ENCODE data around the gene STARD7.

The STARD7 gene

GRCh38 chr2:96136129-96136720 is 72.4 kb downstream of the STARD7 start:
- Histone ChIP-seq H3K9ac (ENCODE audit: low read length) (no peak overlapping the region), H3K27ac (ENCODE audit: low read length) (no peak overlapping the region), H2AFZ (ENCODE audit: low read length) (no peak overlapping the region), H3K9me2 (replicated peaks; ENCODE audit: insufficient read depth, low read length) (no peaks in the 10 kb centered on the region), H3F3A (ENCODE audit: insufficient read depth, low read length) (peaks cover 7% of the 10 kb centered on the region), H3K9me3 (replicated peaks; ENCODE audit: insufficient read depth, low read length) (no peaks in the 10 kb centered on the region), H3K4me2 (ENCODE audit: low read depth, low read length) (no peak overlapping the region), H3K27me3 (replicated peaks; ENCODE audit: insufficient read depth, low read length) (peaks cover 23% of the 10 kb centered on the region; the same call in 1 of the 2 replicates), H3K4me3 (ENCODE audit: low read length) (no peak overlapping the region), H4K20me1 (ENCODE audit: insufficient read depth, low read length) (no peaks in the 10 kb centered on the region), H3K79me2 (ENCODE audit: low read length) (no peaks in the 10 kb centered on the region), H3K36me3 (replicated peaks; ENCODE audit: insufficient read depth, low read length) (no peaks in the 10 kb centered on the region), H3K4me1 (ENCODE audit: low read length) (peaks cover 15% of the 10 kb centered on the region)
- TF ChIP-seq CTCF (IDR thresholded peaks at IDR 0.05; ENCODE audit: low read length), result no peak
- no peak for TF ChIP-seq EZH2phosphoT487 (IDR thresholded peaks at IDR 0.05; ENCODE audit: low read length)
- TF ChIP-seq EZH2 (optimal IDR thresholded peaks at IDR 0.05; ENCODE audit: low read depth, low read length), result no peak
- DNase-seq, result no peak

- Histone ChIP-seq H2AFZ (ENCODE audit: low read length) (no peak overlapping the region), H3F3A (ENCODE audit: insufficient read depth, low read length) (peaks cover 13% of the 10 kb centered on the region), H3K9ac (ENCODE audit: low read length) (no peak overlapping the region), H3K4me2 (ENCODE audit: low read depth, low read length) (no peak overlapping the region), H3K27ac (ENCODE audit: low read length) (no peak overlapping the region), H3K4me3 (ENCODE audit: low read length) (no peak overlapping the region), H3K27me3 (replicated peaks; ENCODE audit: insufficient read depth, low read length) (peaks cover 23% of the 10 kb centered on the region; the same call in 1 of the 2 replicates), H3K9me3 (replicated peaks; ENCODE audit: insufficient read depth, low read length) (no peaks in the 10 kb centered on the region), H3K36me3 (replicated peaks; ENCODE audit: insufficient read depth, low read length) (no peaks in the 10 kb centered on the region), H3K4me1 (ENCODE audit: low read length) (peaks cover 20% of the 10 kb centered on the region), H3K9me2 (replicated peaks; ENCODE audit: insufficient read depth, low read length) (no peaks in the 10 kb centered on the region), H4K20me1 (ENCODE audit: insufficient read depth, low read length) (no peaks in the 10 kb centered on the region), H3K79me2 (ENCODE audit: low read length) (no peaks in the 10 kb centered on the region)
- TF ChIP-seq CTCF (IDR thresholded peaks at IDR 0.05; ENCODE audit: low read length), result no peak
- TF ChIP-seq EZH2phosphoT487 (IDR thresholded peaks at IDR 0.05; ENCODE audit: low read length), result no peak
- TF ChIP-seq EZH2 (optimal IDR thresholded peaks at IDR 0.05; ENCODE audit: low read depth, low read length), result no peak
- DNase-seq, result no peak
Measured at GRCh38 chr2:96135621-96136020, 73.0 kb downstream of the STARD7 start.

- no peak overlapping the region for H3K4me2 ChIP-seq (ENCODE audit: low read depth, low read length)
- H3K27me3 ChIP-seq (replicated peaks; ENCODE audit: insufficient read depth, low read length), result peaks cover 23% of the 10 kb centered on the region; the same call in 1 of the 2 replicates
- H3K4me1 ChIP-seq (ENCODE audit: low read length), result peaks cover 25% of the 10 kb centered on the region
- TF ChIP-seq EZH2 (optimal IDR thresholded peaks at IDR 0.05; ENCODE audit: low read depth, low read length) (no peak), CTCF (IDR thresholded peaks at IDR 0.05; ENCODE audit: low read length) (no peak), EZH2phosphoT487 (IDR thresholded peaks at IDR 0.05; ENCODE audit: low read length) (no peak)
- no peak overlapping the region for H3K9ac ChIP-seq (ENCODE audit: low read length)
- no peak overlapping the region for H3K4me3 ChIP-seq (ENCODE audit: low read length)
- peaks cover 13% of the 10 kb centered on the region for H3F3A ChIP-seq (ENCODE audit: insufficient read depth, low read length)
- DNase-seq, result no peak
- no peak overlapping the region for H3K27ac ChIP-seq (ENCODE audit: low read length)
- H3K36me3 ChIP-seq (replicated peaks; ENCODE audit: insufficient read depth, low read length), result no peaks in the 10 kb centered on the region
- H2AFZ ChIP-seq (ENCODE audit: low read length), result no peak overlapping the region
- H3K9me3 ChIP-seq (replicated peaks; ENCODE audit: insufficient read depth, low read length), result no peaks in the 10 kb centered on the region
- H3K9me2 ChIP-seq (replicated peaks; ENCODE audit: insufficient read depth, low read length), result no peaks in the 10 kb centered on the region
- H3K79me2 ChIP-seq (ENCODE audit: low read length), result no peaks in the 10 kb centered on the region
- no peaks in the 10 kb centered on the region for H4K20me1 ChIP-seq (ENCODE audit: insufficient read depth, low read length)
Measured at GRCh38 chr2:96135171-96135570, 73.5 kb downstream of the STARD7 start.

Measured in MM.1S (cell line).